H9 (cell line): ENCODE results near the gene SLC17A2. TPM values are rescaled to one million over a fixed set of nuclear protein-coding genes. Genes with fewer than 3 reads are reported as not detected.

Source experiments
- DNase-seq: peaks from one replicate; pipeline ENCODE4 v3.0.0-alpha.2; 2017
- H2AFZ ChIP-seq: one replicate; pipeline ENCODE4 v1.6.1; 2013; ENCODE audit warnings: mild to moderate bottlenecking, low read length, control low read depth, moderate library complexity
- H2AK5ac ChIP-seq: 2 replicates; pipeline ENCODE4 v1.6.1; 2013; ENCODE audit warnings: low read length, control low read depth, mixed read lengths; ENCODE audit not compliant: insufficient read length
- H2BK120ac ChIP-seq: one replicate; pipeline ENCODE4 v1.6.1; 2013; ENCODE audit warnings: low read depth, mild to moderate bottlenecking, low read length, control low read depth, inconsistent platforms; ENCODE audit not compliant: poor library complexity, severe bottlenecking
- H2BK12ac ChIP-seq: 2 replicates; pipeline ENCODE4 v1.6.1; 2013; ENCODE audit warnings: low read length, control low read depth, mixed read lengths, low read depth; ENCODE audit not compliant: insufficient read length
- H2BK15ac ChIP-seq: 2 replicates; pipeline ENCODE4 v1.6.1; 2013; ENCODE audit warnings: low read depth, low read length, control low read depth
- H2BK20ac ChIP-seq: one replicate; pipeline ENCODE4 v1.6.1; 2013; ENCODE audit warnings: low read depth, mild to moderate bottlenecking, low read length, control low read depth, inconsistent platforms; ENCODE audit not compliant: poor library complexity, severe bottlenecking
- H2BK5ac ChIP-seq: 2 replicates; pipeline ENCODE4 v1.6.1; 2013; ENCODE audit warnings: low read length, control low read depth, mixed read lengths; ENCODE audit not compliant: insufficient read length
- H3K14ac ChIP-seq: 2 replicates; pipeline ENCODE4 v1.6.1; 2013; ENCODE audit warnings: low read length, control low read depth; ENCODE audit not compliant: insufficient read depth
- H3K18ac ChIP-seq: 2 replicates; pipeline ENCODE4 v1.6.1; 2013; ENCODE audit warnings: low read depth, mild to moderate bottlenecking, mixed read lengths, low read length, control low read depth; ENCODE audit not compliant: insufficient read length
- H3K23ac ChIP-seq: 2 replicates; pipeline ENCODE4 v1.6.1; 2013; ENCODE audit warnings: low read length, control low read depth, mixed read lengths, low read depth; ENCODE audit not compliant: insufficient read length
- H3K23me2 ChIP-seq: 2 replicates; pipeline ENCODE4 v1.6.1; 2013; ENCODE audit warnings: low read depth, mild to moderate bottlenecking, mixed read lengths, low read length, control low read depth; ENCODE audit not compliant: insufficient read length, poor library complexity, severe bottlenecking
- H3K27ac ChIP-seq: 2 replicates; pipeline ENCODE4 v1.5.1; 2013; ENCODE audit warnings: low read length, control low read depth, mixed read lengths, low read depth; ENCODE audit not compliant: insufficient read length
- H3K27me3 ChIP-seq: 2 replicates; pipeline ENCODE4 v1.6.1; 2013; ENCODE audit warnings: low read length, control low read depth, inconsistent platforms; ENCODE audit not compliant: insufficient read depth
- H3K4ac ChIP-seq: 2 replicates; pipeline ENCODE4 v1.6.1; 2013; ENCODE audit warnings: low read depth, mild to moderate bottlenecking, control low read depth, inconsistent platforms, low read length, moderate library complexity
- H3K4me1 ChIP-seq: 2 replicates; pipeline ENCODE4 v1.6.1; 2013; ENCODE audit warnings: low read length, control low read depth, inconsistent platforms; ENCODE audit not compliant: insufficient read depth
- H3K4me2 ChIP-seq: 2 replicates; pipeline ENCODE4 v1.6.1; 2013; ENCODE audit warnings: low read length, control low read depth, mixed read lengths; ENCODE audit not compliant: insufficient read length, insufficient read depth
- H3K56ac ChIP-seq: 2 replicates; pipeline ENCODE4 v1.6.1; 2013; ENCODE audit warnings: low read depth, mild to moderate bottlenecking, mixed read lengths, low read length, control low read depth; ENCODE audit not compliant: insufficient read length
- H3K79me1 ChIP-seq: 2 replicates; pipeline ENCODE4 v1.6.1; 2013; ENCODE audit warnings: low read depth, mild to moderate bottlenecking, moderate library complexity, low read length, control low read depth, inconsistent platforms; ENCODE audit not compliant: insufficient read depth, poor library complexity, severe bottlenecking
- H3K79me2 ChIP-seq: 2 replicates; pipeline ENCODE4 v1.6.1; 2013; ENCODE audit warnings: low read length, control low read depth, inconsistent platforms; ENCODE audit not compliant: insufficient read depth
- H3K9ac ChIP-seq: 2 replicates; pipeline ENCODE4 v1.6.1; 2013; ENCODE audit warnings: low read length, control low read depth, mixed read lengths; ENCODE audit not compliant: insufficient read length; ENCODE audit errors: extremely low read depth
- H3K9me3 ChIP-seq: one replicate; pipeline ENCODE4 v1.6.1; 2013; ENCODE audit warnings: low read depth, low read length, inconsistent platforms; ENCODE audit not compliant: control insufficient read depth
- H3T11ph ChIP-seq: one replicate; pipeline ENCODE4 v1.6.1; 2013; ENCODE audit warnings: mild to moderate bottlenecking, low read length, control low read depth, inconsistent platforms
- H4K20me1 ChIP-seq: one replicate; pipeline ENCODE4 v1.6.1; 2013; ENCODE audit not compliant: control insufficient read depth, insufficient read length, insufficient read depth
- H4K5ac ChIP-seq: 2 replicates; pipeline ENCODE4 v1.6.1; 2013; ENCODE audit warnings: low read depth, mild to moderate bottlenecking, mixed read lengths, low read length, control low read depth; ENCODE audit not compliant: insufficient read length
- H4K8ac ChIP-seq: replicated peaks from 2 replicates; pipeline ENCODE4 v1.6.1; 2013; ENCODE audit warnings: low read length, control low read depth, mixed read lengths, low read depth; ENCODE audit not compliant: insufficient read length
- H4K91ac ChIP-seq: 2 replicates; pipeline ENCODE4 v1.6.1; 2013; ENCODE audit warnings: low read depth, mild to moderate bottlenecking, moderate library complexity, mixed read lengths, low read length, control low read depth; ENCODE audit not compliant: insufficient read length
- H3K27ac Mint-ChIP-seq, 3 experiments: 2 replicates in 2 of 3; 3 replicates in 1 of 3; pipeline ENCODE4 v1.8.0; 2020 to 2021; ENCODE audit warnings: mixed read lengths in 3 of 3, mild to moderate bottlenecking in 1 of 3, moderate library complexity in 1 of 3
- H3K27me3 Mint-ChIP-seq: 2 replicates; pipeline ENCODE4 v1.8.0; 2021; ENCODE audit warnings: low read depth, mild to moderate bottlenecking, moderate library complexity, mixed read lengths
- H3K36me3 Mint-ChIP-seq, 3 experiments: 2 replicates in 2 of 3; 3 replicates in 1 of 3; pipeline ENCODE4 v1.8.0; 2020 to 2021; ENCODE audit warnings: low read depth in 3 of 3, mixed read lengths in 3 of 3; ENCODE audit not compliant: insufficient read depth in 1 of 3
- H3K4me1 Mint-ChIP-seq, 2 experiments: 2 replicates each; pipeline ENCODE4 v1.8.0; 2020; ENCODE audit warnings: mixed read lengths in 2 of 2
- H3K4me3 Mint-ChIP-seq, 2 experiments: 2 replicates in 1 of 2; 3 replicates in 1 of 2; pipeline ENCODE4 v1.8.0; 2020 to 2021; ENCODE audit warnings: mild to moderate bottlenecking in 2 of 2, mixed read lengths in 2 of 2, moderate library complexity in 1 of 2
- H3K9me3 Mint-ChIP-seq, 2 experiments: 2 replicates in 1 of 2; 3 replicates in 1 of 2; pipeline ENCODE4 v1.8.0; 2020; ENCODE audit warnings: mild to moderate bottlenecking in 2 of 2, mixed read lengths in 2 of 2, moderate library complexity in 1 of 2
- CTCF ChIP-seq: fragments of 200-600 bp; sonication (generic); conservative IDR thresholded peaks from 3 replicates; pipeline ENCODE4 v1.8.0; 2021; ENCODE audit warnings: antibody characterized with exemption, mild to moderate bottlenecking
- WGBS: extraction: QIAGEN DNeasy Blood & Tissue Kit; methylation state at CpG from one replicate; pipeline ENCODE4 v1.1.7; 2013; ENCODE audit warnings: missing lambda C conversion rate, low lambda C conversion rate, mixed read lengths; ENCODE audit not compliant: insufficient read length; ENCODE audit errors: extremely low coverage; 5-methylcytosine and 5-hydroxymethylcytosine counted together
- total RNA-seq: library from RNA; stranded (reverse); gene quantifications from 2 replicates; pipeline ENCODE4 v1.2.1, GENCODE V29; 2021

The SLC17A2 gene
- total RNA-seq, 1 experiment from 2014 or later, result not detected

GRCh38 chr6:25883991-25884390 lies 46.5 kb downstream of the SLC17A2 start:
- no peak overlapping the region for H3K23ac ChIP-seq
- Mint-ChIP-seq H3K27ac (no peak overlapping the region), H3K36me3 (no peaks in the 10 kb centered on the region), H3K27me3 (peaks cover 9% of the 10 kb centered on the region), H3K4me1 (peaks cover 2 to 3% of the 10 kb centered on the region in 2 experiments; a peak in 2 of 4 replicates), H3K4me3 (no peak overlapping the region), H3K9me3 (no peaks in the 10 kb centered on the region; a peak in 1 of 5 replicates)
- no peak overlapping the region for H3K4ac ChIP-seq
- no peak overlapping the region for H3K18ac ChIP-seq
- H2BK15ac ChIP-seq, result no peak overlapping the region
- H2AK5ac ChIP-seq, result no peak overlapping the region
- no peak overlapping the region for H2BK5ac ChIP-seq
- no peak overlapping the region for H2AFZ ChIP-seq
- no peak overlapping the region for H2BK20ac ChIP-seq
- H3K4me1 ChIP-seq, result no peaks in the 10 kb centered on the region
- no peak overlapping the region for H4K8ac ChIP-seq
- no peak overlapping the region for H4K5ac ChIP-seq
- H3K27me3 ChIP-seq, result no peaks in the 10 kb centered on the region
- H2BK120ac ChIP-seq, result no peak overlapping the region
- no peak for TF ChIP-seq CTCF
- no peaks in the 10 kb centered on the region for H3K79me2 ChIP-seq
- H3K79me1 ChIP-seq, result no peaks in the 10 kb centered on the region
- H3K23me2 ChIP-seq, result no peaks in the 10 kb centered on the region
- H3K14ac ChIP-seq, result no peak overlapping the region
- DNase-seq, result no peak
- H3K4me2 ChIP-seq, result no peak overlapping the region
- no peak overlapping the region for H3K56ac ChIP-seq
- H2BK12ac ChIP-seq, result no peak overlapping the region
- H4K20me1 ChIP-seq, result no peaks in the 10 kb centered on the region
- no peak overlapping the region for H3T11ph ChIP-seq
- no peak overlapping the region for H4K91ac ChIP-seq
- no CpG with 5 or more reads among the region's 2 CpGs for WGBS
- H3K27ac ChIP-seq, result no peak overlapping the region
- no peak overlapping the region for H3K9ac ChIP-seq
- no peaks in the 10 kb centered on the region for H3K9me3 ChIP-seq
